AG09319 (cell line): Measurements from ENCODE around the gene SLC22A12.

Experiments
- DNase-seq: peaks from one replicate; pipeline ENCODE4 v3.0.0-alpha.2; 2010; ENCODE audit warnings: low read depth; ENCODE audit errors: extremely low read depth
- CTCF ChIP-seq: IDR thresholded peaks from 2 replicates; pipeline ENCODE4 v1.5.1; 2011; ENCODE audit warnings: low read depth, mild to moderate bottlenecking, inconsistent platforms, low read length, moderate library complexity

The SLC22A12 gene

GRCh38 chr11:64549969-64550368, 41.1 kb upstream of the SLC22A12 start:
- DNase-seq = no peak
- no peak for TF ChIP-seq CTCF

- no peak; the same call in none of the 2 replicates for TF ChIP-seq CTCF
- no peak for DNase-seq
Measured at GRCh38 chr11:64553554-64554201, 37.3 kb upstream of the SLC22A12 start.

GRCh38 chr11:64556044-64556720, 34.8 kb upstream of the SLC22A12 start:
- no peak for DNase-seq

GRCh38 chr11:64556721-64557250, 34.2 kb upstream of the SLC22A12 start:
- no peak for TF ChIP-seq CTCF
- DNase-seq = no peak

More at GRCh38 chr11:64556044-64556720, 34.8 kb upstream of the SLC22A12 start:
- no peak for TF ChIP-seq CTCF

GRCh38 chr11:64558065-64558745, 32.8 kb upstream of the SLC22A12 start:
- TF ChIP-seq CTCF = no peak
- no peak for DNase-seq

- no peak for DNase-seq
- TF ChIP-seq CTCF = no peak
Measured at GRCh38 chr11:64558869-64559268, 32.2 kb upstream of the SLC22A12 start.
